IPS DF 6.9 (cell line): ENCODE data around the gene PROCA1.
A peak's percentile ranks its signal among the peaks of the same experiment; 100 is the strongest.

ENCODE experiments used
- DNase-seq: peaks from one replicate; pipeline ENCODE4 v3.0.0-alpha.2; 2013; ENCODE audit warnings: low read depth, low spot score
- H3K27ac ChIP-seq: one replicate; pipeline ENCODE4 v1.5.1; 2013; ENCODE audit warnings: low read length, control low read depth
- H3K27me3 ChIP-seq: 2 replicates; pipeline ENCODE4 v1.6.1; 2013; ENCODE audit warnings: mild to moderate bottlenecking, low read length; ENCODE audit not compliant: control insufficient read depth, insufficient read depth
- H3K36me3 ChIP-seq: 2 replicates; pipeline ENCODE4 v1.6.1; 2013; ENCODE audit warnings: low read length; ENCODE audit not compliant: control insufficient read depth, insufficient read depth
- H3K4me1 ChIP-seq: 2 replicates; pipeline ENCODE4 v1.6.1; 2013; ENCODE audit warnings: low read length; ENCODE audit not compliant: control insufficient read depth, insufficient read depth
- H3K4me3 ChIP-seq: 2 replicates; pipeline ENCODE4 v1.5.1; 2013; ENCODE audit warnings: mild to moderate bottlenecking, low read length
- H3K9me3 ChIP-seq: 2 replicates; pipeline ENCODE4 v1.6.1; 2013; ENCODE audit warnings: low read length, inconsistent platforms; ENCODE audit not compliant: control insufficient read depth, insufficient read depth
- WGBS: extraction: QIAGEN DNeasy Blood & Tissue Kit; methylation state at CpG from one replicate; pipeline ENCODE4 v1.1.7; 2013; ENCODE audit warnings: mixed read lengths, missing lambda C conversion rate; ENCODE audit not compliant: insufficient read length, insufficient coverage; 5-methylcytosine and 5-hydroxymethylcytosine counted together

The PROCA1 gene

GRCh38 chr17:28711723-28712031 is at the start of gene PROCA1:
Gene PROCA1 (minus strand): TSS chr17:28711888. CDS start chr17:28711660, 228 bp downstream.
- Histone ChIP-seq H3K9me3 (no peaks in the 10 kb centered on the region), H3K4me3 (peak within 1 kb of the TSS; percentile 67; the same call in 1 of the 2 replicates), H3K4me1 (peaks cover 4% of the 10 kb centered on the region), H3K27ac (no peak within 1 kb of the TSS), H3K36me3 (peaks cover 16% of the 10 kb centered on the region), H3K27me3 (no peaks in the 10 kb centered on the region)
- DNase-seq, result no peak
- no CpG with 5 or more reads among the region's 20 CpGs for WGBS

- DNase-seq, result no peak
- WGBS, result no CpG with 5 or more reads among the region's 9 CpGs
- Histone ChIP-seq H3K27ac (peak overlapping the region; percentile 87), H3K4me3 (no peak overlapping the region), H3K4me1 (peaks cover 1% of the 10 kb centered on the region), H3K36me3 (peaks cover 14% of the 10 kb centered on the region), H3K9me3 (no peaks in the 10 kb centered on the region), H3K27me3 (no peaks in the 10 kb centered on the region)
Measured at GRCh38 chr17:28760601-28761562, 49.2 kb upstream of the PROCA1 start.

- H3K36me3 ChIP-seq, result peaks cover 14% of the 10 kb centered on the region
- DNase-seq, result no peak
- H3K27me3 ChIP-seq, result no peaks in the 10 kb centered on the region
- no peak overlapping the region for H3K27ac ChIP-seq
- H3K4me1 ChIP-seq, result peaks cover 1% of the 10 kb centered on the region
- H3K4me3 ChIP-seq, result no peak overlapping the region
- no CpG with 5 or more reads among the region's 18 CpGs for WGBS
- no peaks in the 10 kb centered on the region for H3K9me3 ChIP-seq
Measured at GRCh38 chr17:28759256-28759865, 47.7 kb upstream of the PROCA1 start.

- H3K36me3 ChIP-seq, result peaks cover 14% of the 10 kb centered on the region
- H3K4me1 ChIP-seq, result peaks cover 1% of the 10 kb centered on the region
- WGBS, result no CpG with 5 or more reads among the region's 32 CpGs
- H3K9me3 ChIP-seq, result no peaks in the 10 kb centered on the region
- no peak overlapping the region; the same call in 1 of the 2 replicates for H3K4me3 ChIP-seq
- no peaks in the 10 kb centered on the region for H3K27me3 ChIP-seq
- DNase-seq, result no peak
- no peak overlapping the region for H3K27ac ChIP-seq
Measured at GRCh38 chr17:28758411-28759121, 46.9 kb upstream of the PROCA1 start.

- no peak overlapping the region for H3K4me3 ChIP-seq
- no peak for DNase-seq
- H3K27ac ChIP-seq, result no peak overlapping the region
- no peaks in the 10 kb centered on the region; the same call in none of the 2 replicates for H3K4me1 ChIP-seq
- no peaks in the 10 kb centered on the region for H3K27me3 ChIP-seq
- H3K36me3 ChIP-seq, result peaks cover 14% of the 10 kb centered on the region
- H3K9me3 ChIP-seq, result no peaks in the 10 kb centered on the region
- WGBS, result no CpG with 5 or more reads among the region's 5 CpGs
Measured at GRCh38 chr17:28756049-28756804, 44.5 kb upstream of the PROCA1 start.

GRCh38 chr17:28755486-28755885 is 43.8 kb upstream of the PROCA1 start:
- Histone ChIP-seq H3K9me3 (no peaks in the 10 kb centered on the region), H3K36me3 (peaks cover 15% of the 10 kb centered on the region)

GRCh38 chr17:28751600-28752366 is 40.1 kb upstream of the PROCA1 start:
- no peaks in the 10 kb centered on the region for H3K9me3 ChIP-seq
- no CpG with 5 or more reads among the region's 10 CpGs for WGBS

More at GRCh38 chr17:28755486-28755885, 43.8 kb upstream of the PROCA1 start:
- WGBS, result no CpG with 5 or more reads among the region's 7 CpGs
- Histone ChIP-seq H3K4me1 (no peaks in the 10 kb centered on the region; the same call in none of the 2 replicates), H3K27ac (no peak overlapping the region), H3K4me3 (no peak overlapping the region), H3K27me3 (no peaks in the 10 kb centered on the region)
- no peak for DNase-seq

GRCh38 chr17:28750178-28751047 is 38.7 kb upstream of the PROCA1 start:
- H3K36me3 ChIP-seq, result peaks cover 35% of the 10 kb centered on the region
- WGBS, result no CpG with 5 or more reads among the region's 20 CpGs
- no peaks in the 10 kb centered on the region for H3K9me3 ChIP-seq
- no peaks in the 10 kb centered on the region for H3K27me3 ChIP-seq
- no peak overlapping the region for H3K4me3 ChIP-seq
- H3K4me1 ChIP-seq, result peaks cover 15% of the 10 kb centered on the region
- no peak overlapping the region for H3K27ac ChIP-seq
- no peak for DNase-seq

More at GRCh38 chr17:28751600-28752366, 40.1 kb upstream of the PROCA1 start:
- no peak for DNase-seq
- H3K27ac ChIP-seq, result no peak overlapping the region
- no peak overlapping the region for H3K4me3 ChIP-seq
- peaks cover 5% of the 10 kb centered on the region for H3K4me1 ChIP-seq
- peaks cover 32% of the 10 kb centered on the region for H3K36me3 ChIP-seq
- H3K27me3 ChIP-seq, result no peaks in the 10 kb centered on the region
